Inflammatory macrophage treated with lipopolysaccharide for 1 hour (primary cell): Measurements from ENCODE around the gene L3MBTL1.
"Not testable (repeated sequence)": the region's sequence is repeated elsewhere in the genome, so short reads cannot be mapped to it uniquely, and the experiment has no call there.

Source experiments
- DNase-seq, 2 donors: peaks; one replicate each; pipeline ENCODE4 v3.0.0-alpha.2; 2020 to 2022

Gene L3MBTL1

DNA sequence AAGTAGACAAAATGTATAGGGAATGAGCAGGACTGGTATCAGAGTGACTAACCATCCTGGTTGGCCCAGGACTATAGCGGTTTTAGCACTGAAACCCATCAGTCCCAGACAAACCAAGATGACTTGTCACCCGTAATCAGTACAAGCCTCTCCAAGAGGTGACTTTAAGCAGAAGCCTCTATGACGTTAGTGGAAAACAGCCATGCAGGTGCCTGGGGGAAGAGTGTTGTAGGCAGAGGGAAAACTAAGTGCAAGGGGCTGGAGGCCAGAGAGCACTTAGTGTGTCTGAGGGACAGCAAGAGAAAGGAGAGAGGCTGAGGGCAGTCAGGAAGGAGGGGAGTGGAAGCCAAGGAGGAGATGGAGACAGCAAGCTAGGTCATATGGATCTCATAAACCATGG, 53.5 kb downstream of the L3MBTL1 start:
- no peak for DNase-seq

GRCh38 chr20:43563429-43563828, 55.9 kb downstream of the L3MBTL1 start:
- no peak for DNase-seq

DNA sequence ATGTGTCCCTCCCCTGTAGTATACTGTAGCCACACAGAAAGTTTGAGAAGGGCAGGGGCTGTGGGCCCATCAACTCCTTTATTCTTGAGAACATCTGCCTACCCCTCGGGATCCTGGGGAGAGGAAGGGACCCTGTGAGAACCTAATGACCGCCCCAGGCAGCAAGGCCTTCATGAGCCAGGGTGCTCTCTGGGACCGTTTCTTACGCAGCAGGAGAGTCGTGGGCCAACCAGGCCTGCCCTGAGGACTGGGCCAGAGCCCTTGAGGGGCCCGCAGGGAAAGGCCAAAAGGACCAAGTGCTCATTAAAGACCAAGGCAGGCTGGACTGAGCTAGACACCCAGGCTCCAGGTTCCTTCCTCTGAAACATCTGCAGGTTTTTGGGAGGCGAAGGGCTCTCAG, 56.5 kb downstream of the L3MBTL1 start:
- DNase-seq: no peak

DNA sequence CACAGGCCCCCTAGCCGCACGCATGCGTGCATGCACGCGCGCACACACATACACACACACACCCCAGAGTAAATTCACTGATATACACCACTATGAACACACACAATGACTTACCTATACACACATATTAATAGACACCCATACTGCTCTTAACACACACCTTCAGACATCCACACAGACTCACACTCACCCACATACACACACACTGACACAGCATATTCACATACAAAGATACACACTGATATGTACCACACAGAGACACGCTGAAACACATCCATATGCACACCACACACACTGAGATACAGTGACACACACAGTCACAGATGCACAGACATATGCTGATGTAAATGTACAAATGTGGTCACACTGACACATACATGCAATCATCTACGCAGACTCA, 57.0 kb downstream of the L3MBTL1 start:
- no peak for DNase-seq

GRCh38 chr20:43564993-43565757, 57.7 kb downstream of the L3MBTL1 start:
- DNase-seq: no peak

DNA sequence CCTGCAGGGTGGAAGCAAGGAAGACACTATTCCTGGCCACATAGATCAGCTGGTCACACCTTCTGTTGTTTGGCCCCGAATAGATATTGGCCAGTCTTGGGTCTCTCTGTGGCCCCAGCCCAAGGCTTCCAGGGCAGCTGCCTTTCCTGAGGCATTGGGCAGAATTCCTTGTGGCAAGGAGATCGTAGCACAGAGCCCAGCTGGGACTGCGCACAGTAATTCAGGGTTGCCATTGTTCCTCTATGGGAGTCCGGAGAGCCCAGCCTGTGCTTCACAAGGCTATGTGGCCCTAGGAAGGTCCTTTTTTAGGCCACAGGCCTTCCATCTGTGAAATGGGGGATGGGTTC, 58.2 kb downstream of the L3MBTL1 start:
- no peak for DNase-seq

DNA sequence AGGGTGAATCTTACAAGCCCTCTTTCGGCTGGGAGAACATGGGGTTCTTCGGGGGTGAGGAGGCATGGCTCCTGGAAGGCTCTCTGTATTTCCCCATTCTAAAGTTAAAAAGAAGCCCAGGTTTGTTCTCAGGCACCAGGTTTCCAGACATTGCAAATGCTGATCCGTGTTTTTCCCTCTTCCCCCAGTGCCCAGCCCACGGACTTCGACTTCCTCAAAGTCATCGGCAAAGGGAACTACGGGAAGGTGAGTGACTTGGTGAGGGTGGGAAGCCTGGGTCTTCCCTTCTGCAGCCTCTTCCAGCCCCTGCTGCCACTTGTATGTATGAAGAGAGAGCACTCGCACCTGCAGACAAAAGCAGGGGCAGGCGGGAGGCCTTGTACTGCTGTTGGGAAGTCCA, 60.0 kb downstream of the L3MBTL1 start:
- peak; percentile 30 to 47 for DNase-seq

GRCh38 chr20:43568706-43569105, 61.2 kb downstream of the L3MBTL1 start:
- no peak for DNase-seq

DNA sequence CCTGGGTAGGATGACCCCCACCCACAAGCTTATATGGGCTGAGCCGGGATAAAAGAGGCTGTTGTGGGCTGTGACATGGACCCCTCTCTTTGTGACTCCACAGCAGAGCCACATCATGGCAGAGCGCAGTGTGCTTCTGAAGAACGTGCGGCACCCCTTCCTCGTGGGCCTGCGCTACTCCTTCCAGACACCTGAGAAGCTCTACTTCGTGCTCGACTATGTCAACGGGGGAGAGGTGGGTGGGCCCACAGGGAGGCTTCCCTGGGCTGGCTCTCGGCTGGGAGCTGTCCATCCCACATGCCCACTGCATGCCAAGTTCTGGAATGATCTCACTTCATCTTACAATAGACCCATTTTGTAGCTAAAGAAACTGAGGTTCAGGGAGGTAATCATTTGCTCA, 61.8 kb downstream of the L3MBTL1 start:
- DNase-seq: no peak

GRCh38 chr20:43570496-43570895, 63.0 kb downstream of the L3MBTL1 start:
- no peak for DNase-seq

- no peak for DNase-seq
Measured at GRCh38 chr20:43571310-43571709, 63.8 kb downstream of the L3MBTL1 start.

GRCh38 chr20:43571771-43572170, 64.3 kb downstream of the L3MBTL1 start:
- DNase-seq: no peak

DNA sequence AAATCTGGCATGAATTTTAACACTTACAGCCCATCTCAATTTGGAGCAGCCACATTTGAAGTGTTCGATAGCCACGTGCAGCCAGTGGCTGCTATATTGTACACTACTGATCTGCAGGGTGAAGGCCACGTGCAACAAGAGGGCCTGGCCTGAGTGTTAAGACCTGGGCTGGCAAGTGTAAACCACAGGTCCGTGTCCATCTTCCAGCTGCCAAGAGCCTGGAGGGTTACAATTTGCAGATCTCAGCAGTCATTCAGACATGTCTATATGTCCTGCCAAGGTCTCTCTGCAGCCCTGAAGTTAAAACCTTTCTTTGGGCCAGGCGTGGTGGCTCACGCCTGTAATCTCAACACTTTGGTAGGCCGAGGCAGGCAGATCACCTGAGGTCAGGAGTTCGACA, 65.4 kb downstream of the L3MBTL1 start:
- no peak for DNase-seq

GRCh38 chr20:43576108-43576507, 68.6 kb downstream of the L3MBTL1 start:
- no peak for DNase-seq

DNA sequence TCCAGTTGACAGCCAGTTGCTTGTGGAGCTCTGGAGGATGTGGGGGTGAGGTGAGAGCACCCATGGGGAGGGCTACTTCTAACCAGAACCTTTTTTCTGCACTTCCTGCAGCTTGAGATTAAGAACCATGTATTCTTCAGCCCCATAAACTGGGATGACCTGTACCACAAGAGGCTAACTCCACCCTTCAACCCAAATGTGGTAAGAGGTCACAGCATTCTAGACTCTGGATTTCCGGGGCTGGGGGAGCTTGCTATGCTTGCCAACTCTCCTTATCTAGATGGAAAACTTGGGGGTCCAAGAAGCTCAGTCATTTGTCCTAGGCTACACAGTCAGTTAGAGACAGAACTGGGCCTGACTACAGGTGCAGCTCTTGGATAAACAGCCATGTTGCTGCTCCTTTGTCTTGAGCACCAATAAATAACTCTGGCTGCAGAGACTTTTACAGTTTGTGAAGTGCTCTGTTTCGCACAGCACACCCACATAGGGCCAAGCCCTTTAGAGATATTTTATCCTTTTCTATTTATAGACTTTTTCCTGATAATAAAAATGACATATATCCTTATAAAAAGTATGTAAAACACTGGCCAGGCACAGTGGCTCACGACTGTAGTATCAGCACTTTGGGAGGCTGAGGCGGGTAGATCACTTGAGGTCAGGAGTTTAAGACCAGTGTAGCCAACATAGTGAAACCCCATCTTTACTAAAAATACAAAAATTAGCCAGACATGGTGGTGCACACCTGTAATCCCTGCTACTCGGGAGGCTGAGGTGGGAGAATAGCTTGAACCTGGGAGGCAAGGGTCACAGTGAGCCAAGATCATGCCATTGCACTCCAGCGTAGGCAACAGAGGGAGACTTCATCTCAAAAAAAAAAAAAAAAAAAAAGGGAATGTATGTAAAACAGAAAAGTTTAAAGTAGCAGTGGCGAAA, 72.6 kb downstream of the L3MBTL1 start:
- no peak for DNase-seq

DNA sequence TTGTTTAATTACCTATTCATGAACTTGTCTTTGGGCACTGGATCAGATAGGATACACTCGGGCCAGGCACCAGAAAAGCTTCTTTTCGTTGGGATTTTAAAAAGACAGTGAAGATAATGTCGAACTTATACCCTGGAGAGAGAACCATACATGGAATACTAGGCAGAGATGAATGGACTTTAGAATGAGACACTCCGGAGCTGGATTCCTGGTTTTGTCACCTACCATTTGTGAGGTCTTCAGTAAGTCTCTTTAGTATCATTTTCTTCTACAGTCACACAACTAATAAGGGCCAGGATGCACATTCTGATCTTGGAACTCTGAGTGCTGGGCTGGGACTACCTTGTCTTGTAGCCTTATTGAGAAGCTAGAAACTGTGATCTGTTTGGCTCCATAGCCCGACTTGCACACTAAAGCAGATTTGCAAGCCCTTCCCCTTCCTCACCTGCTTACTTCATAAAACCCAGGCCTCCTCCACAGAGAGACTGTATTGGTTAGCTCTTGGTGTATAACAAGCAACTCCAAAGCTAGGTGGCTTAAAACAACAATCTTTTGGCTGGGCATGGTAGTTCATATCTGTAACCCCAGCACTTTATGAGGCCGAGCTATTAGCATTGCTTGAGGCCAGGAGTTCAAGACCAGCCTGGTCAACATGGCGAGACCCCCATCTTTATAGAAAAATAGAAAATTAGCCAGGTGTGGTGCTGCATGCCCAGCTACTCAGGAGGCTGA, 75.8 kb downstream of the L3MBTL1 start:
- no peak for DNase-seq

GRCh38 chr20:43583982-43584432, 76.5 kb downstream of the L3MBTL1 start:
- DNase-seq: peak in 1 of 2 donors; percentile 5

DNA sequence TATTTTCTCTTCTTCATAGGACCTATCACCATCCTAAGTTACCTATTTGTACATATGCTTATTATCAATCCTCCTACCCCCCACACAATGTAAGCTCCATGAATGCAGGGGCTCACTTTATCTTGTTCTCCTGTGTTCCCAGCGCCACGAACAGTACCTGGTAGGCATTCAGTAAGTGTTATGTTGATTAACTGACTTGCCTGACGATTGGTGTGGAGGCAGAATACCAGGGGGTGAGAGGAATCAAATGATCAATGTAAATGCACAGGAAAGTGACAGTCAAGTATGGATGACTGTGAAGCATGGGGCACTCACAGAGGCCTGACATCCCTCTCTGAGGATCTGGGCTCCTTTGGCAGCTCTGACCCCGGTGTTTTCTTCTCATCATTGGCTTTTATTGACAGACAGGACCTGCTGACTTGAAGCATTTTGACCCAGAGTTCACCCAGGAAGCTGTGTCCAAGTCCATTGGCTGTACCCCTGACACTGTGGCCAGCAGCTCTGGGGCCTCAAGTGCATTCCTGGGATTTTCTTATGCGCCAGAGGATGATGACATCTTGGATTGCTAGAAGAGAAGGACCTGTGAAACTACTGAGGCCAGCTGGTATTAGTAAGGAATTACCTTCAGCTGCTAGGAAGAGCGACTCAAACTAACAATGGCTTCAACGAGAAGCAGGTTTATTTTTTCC, 77.1 kb downstream of the L3MBTL1 start:
- DNase-seq: no peak

- no peak for DNase-seq
Measured at GRCh38 chr20:43586641-43587040, 79.1 kb downstream of the L3MBTL1 start.

DNA sequence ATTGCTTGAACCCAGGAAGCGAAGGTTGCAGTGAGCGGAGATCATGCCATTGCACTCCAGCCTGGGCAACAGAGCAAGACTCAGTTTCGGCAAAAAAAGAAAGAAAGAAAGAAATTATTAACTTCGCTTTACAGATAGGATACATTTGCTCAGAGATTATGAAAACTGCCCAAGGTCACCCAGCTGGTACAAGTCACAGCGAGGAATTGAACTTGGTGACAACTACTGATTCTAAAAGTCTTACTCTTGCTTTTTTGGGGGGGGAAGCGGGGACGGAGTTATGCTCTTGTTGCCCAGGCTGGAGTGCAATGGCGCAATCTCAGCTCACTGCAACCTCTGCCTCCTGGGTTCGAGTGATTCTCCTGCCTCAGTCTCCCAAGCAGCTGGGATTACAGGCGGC, 81.0 kb downstream of the L3MBTL1 start:
- not testable (repeated sequence) for DNase-seq

GRCh38 chr20:43590036-43590391, 82.5 kb downstream of the L3MBTL1 start:
- no peak for DNase-seq

DNA sequence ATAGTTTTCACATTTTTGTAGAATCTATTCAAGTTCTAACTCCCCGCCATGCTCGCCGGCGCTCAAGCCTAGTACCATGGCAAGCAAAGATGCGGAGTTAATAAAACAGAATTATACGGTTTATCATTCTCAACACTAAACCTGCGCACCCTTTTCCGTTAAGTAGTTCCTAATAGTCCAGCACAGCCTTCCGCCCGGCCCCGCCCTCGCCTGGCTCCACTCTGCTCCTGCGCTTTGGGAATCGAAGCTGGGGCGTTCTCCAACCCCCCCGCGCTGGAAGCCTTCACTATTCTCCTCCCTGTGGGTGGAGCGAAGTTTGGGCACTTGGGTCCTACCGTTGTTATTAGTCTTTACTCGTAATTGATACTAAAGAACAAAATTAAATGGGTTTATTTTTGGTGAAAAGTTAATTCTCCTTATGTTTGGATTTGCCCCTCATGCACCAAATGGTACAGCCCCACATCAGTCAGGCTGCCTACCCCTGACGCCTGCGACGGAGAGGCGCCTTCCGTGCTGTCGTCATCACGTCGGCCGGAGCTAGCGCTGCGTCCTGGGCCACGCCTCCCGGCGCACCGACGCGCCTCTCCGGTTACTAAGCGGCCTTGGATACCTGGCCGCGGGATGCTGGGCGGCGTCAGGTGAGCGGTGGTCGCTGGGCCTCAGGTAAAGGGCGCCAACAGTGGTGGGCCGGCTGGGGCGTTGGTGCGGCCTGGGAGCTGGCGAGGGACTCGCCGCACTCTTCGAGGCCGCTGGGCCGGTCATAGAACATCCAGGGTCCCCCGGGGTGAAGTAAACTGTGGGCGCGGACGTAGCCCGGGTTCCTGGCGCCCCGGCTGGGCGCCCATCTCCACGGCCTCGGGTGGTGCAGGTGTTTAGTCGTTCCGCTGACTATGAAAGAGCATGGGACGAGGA, 83.2 kb downstream of the L3MBTL1 start, which contains the start of gene IFT52:
IFT52 (plus strand) TSS at position 546 of the 912 bp plus-strand sequence. CDS start 3,762 bp downstream, outside the sequence.
- peak; percentile 83 to 93 for DNase-seq
